Activated naive CD8-positive, alpha-beta T cell treated with anti-CD3 and anti-CD28 coated beads, Interleukin-2, amount 50 U/mL, for 16 hours (primary cell): ENCODE results near the gene TCAP.

Source experiments
- DNase-seq: peaks from one replicate; pipeline ENCODE4 v3.0.0-alpha.2; 2020; ENCODE audit warnings: low read depth, low spot score

The TCAP gene

DNA sequence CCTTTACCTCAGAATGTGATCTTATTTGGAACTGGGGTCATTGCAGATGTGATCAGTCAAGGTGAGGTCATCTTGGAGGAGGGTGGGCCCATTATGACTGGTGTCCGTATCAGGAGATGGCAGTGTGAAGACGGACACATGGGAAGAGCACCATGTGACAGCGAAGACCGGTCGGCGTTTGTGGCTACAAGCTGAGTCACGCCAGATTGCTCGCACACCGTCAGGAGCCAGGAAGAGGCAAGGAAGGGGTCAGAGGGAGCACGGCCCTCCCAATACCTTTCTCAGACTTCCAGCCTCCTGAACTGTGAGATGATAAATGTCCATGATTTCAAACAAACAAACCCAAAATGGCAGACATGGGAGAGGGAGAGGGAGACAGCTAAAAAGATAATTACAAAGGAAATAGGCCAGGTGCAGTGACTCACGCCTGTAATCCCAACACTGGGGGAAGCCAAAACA is 15.0 kb upstream of the TCAP start:
- DNase-seq: no peak

DNA sequence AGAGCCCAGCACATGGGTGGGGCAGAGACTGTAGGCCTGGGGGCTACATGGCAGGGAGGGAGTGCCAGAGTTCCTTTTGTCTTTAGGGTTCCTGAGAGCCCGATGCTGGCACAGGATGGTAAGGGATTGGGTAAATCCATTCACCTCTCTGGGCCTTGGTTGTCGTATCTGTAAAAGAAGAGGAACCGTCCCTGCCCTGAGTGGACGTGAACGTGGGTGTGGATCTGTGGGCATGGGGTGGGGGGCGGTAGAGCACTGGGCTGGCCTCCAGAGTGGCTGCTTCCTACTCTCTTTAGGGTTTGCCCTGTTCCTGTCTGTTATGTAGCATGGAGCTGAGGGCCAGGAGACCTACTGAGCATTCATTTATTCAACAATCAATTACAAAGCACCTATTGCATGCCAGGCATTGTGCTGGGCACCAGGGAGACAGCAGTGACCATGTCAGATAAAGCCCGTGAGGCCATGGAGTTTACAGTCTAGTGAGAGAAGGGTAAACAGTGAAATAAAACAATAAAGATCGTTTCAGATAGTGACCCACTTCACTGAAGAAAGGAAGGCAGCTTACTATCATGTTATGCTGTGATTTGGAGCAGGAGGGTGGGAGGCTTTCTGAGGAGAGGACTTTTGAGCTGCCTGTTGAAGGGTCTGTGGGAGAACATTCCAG is 13.1 kb upstream of the TCAP start:
- DNase-seq: no peak

GRCh38 chr17:39652587-39653315 is 12.4 kb upstream of the TCAP start:
- no peak for DNase-seq

- DNase-seq: no peak
Measured at GRCh38 chr17:39653316-39653661, 11.9 kb upstream of the TCAP start.

DNA sequence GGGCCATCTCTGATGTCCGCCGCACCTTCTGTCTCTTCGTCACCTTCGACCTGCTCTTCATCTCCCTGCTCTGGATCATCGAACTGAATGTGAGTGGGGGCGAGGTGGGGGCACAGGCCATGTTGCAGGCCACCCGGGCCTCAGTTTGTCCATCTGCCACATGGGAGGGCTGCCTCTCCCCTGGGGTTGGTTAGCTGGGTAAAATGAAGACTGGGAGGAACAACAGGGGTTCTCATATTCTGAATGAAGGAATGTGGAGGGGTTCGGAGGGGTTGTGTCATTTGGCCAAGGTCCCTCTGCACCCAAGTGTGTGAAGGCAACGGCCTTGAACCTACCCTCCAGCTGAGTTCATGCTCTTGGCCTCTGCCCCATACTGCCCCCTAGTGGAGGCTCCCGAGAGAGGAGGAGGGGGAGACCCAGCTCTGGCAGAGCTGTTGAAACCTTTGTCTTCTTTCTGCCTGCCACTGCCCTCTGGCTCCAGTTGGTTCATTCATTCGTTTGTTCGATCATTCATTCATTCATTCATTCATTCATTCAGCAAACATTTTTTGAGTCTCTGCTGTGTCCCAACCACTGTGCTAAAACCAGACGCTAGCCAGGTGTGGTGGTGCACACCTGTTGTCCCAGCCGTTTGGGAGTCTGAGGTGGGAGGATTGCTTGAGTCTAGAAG is 11.4 kb upstream of the TCAP start:
- peak; percentile 48 for DNase-seq

DNA sequence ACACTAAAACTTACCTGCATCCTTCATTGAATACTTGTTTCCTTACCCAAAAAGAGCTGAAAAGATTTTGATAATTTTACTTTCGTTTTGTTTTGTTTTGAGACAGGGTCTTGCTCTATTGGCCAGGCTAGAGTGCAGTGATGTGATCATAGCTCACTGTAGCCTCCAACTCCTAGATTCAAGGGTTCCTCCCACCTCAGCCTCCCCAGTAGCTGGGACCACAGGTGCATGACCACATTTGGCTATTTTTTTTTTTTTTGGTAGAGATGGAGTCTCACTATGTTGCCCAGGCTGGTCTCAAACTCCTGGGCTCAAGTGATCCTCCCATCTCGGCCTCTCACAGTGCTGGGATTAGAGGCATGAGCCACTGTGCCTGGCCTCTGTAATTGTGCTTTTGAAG is 10.0 kb upstream of the TCAP start:
- no peak for DNase-seq

DNA sequence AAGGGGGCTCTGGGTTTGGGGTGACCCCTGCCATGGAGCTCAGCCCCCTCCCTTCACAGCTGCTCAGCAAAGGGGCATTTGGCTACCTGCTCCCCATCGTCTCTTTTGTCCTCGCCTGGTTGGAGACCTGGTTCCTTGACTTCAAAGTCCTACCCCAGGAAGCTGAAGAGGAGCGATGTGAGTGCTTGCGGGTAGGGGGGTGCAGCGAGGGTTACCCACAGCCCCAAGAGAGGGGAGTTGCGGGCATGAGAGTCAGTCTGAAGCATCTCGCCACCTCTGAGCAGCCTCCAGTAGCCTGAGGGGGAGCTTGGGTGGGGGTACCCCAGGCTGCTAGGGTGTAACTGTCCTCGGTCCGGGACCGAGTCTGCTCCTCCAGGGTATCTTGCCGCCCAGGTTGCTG is 6.8 kb upstream of the TCAP start:
- DNase-seq: no peak

DNA sequence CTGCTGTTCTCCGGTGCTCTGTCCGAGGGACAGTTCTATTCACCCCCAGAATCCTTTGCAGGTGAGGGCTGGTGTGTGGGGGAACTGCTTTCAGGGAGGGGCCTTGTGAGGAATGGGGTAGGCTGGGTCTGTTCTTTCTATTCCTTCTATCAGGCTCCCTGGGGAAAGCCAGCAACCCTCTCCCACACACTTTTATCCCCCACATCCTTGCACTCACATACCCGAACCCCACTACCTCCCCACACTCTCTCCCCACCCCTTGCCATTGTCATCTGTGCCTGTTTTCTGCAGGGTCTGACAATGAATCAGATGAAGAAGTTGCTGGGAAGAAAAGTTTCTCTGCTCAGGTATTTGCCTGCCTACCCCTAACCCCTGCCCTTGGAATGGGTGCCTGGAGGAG is 6.4 kb upstream of the TCAP start:
- DNase-seq: no peak

GRCh38 chr17:39659279-39660010 is 5.7 kb upstream of the TCAP start:
- no peak for DNase-seq

- DNase-seq: no peak
Measured at GRCh38 chr17:39660011-39660360, 5.2 kb upstream of the TCAP start.

DNA sequence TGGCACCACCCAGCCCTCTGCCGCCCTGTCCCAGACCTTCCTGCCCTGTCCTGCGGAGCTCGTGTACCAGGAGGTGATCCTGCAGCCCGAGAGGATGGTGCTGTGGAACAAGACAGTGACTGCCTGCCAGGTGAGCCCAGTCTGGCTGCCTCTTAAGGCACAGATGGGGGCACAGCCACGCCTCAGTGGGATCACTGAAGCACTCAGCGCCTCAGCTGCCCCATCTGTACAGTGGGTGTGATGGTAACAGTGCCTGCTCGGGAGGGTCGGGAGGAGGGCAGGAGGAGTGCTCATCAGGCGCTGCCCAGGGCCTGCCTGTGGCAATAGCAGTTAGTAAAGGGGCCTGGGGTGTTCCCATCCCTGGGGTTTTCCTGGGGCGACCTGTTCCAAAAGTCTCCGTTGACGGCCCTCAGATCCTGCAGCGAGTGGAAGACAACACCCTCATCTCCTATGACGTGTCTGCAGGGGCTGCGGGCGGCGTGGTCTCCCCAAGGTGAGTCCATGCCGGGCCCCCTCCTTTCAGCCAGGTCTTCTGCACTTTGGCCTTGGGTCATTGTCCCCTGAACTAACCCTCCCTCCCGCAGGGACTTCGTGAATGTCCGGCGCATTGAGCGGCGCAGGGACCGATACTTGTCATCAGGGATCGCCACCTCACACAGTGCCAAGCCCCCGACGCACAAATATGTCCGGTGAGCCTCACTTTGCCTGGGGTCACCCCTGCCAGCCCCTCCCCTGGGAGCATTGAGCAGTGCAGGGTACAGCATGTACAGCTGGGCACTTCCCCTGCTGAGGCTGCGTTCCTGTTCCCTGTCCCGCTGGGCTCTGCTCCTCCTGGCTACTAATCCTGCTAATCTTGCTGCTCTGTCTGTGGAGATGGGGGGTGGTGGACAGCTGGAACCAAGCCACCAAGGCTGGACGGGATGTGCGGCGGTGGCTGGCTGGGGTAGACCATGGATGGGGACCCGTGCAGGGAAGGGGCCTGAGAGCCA is 4.5 kb upstream of the TCAP start:
- DNase-seq: no peak

DNA sequence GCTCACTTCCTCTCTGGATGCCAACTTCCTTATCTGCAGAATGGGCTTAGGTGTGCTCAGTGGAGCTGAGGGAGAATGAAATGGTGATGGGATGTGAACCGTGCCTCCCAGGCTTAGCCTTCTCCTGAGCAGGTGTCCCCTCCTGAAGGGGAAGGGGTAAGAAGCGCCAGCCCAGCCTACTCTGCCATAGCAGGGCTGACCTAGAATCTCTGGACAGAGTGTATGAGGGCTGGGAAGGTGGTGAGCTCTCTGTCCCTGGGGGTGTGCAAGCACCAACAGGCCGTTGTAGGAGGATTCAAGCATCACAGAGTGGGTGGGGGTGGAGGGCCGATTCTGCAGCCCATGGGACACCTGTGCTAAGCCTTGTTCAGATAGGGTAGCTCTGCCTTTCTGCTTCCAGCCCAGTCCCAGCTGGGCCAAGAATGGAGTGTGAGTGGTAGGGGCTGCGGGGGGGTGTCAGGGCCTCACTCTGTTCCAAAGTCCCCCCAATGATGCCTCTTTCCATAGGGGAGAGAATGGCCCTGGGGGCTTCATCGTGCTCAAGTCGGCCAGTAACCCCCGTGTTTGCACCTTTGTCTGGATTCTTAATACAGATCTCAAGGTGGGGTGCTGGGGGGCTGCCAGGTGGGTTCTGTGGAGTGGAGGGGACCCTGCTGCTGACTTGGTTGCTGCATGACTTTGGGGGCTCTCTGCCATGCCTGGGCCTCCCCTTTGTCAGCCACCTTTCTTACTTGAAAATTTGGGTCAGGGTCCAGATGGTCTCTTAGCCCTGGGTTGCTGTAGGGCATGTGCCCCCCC is 3.2 kb upstream of the TCAP start:
- no peak for DNase-seq

GRCh38 chr17:39662551-39663339 is 2.4 kb upstream of the TCAP start:
- DNase-seq: no peak

- no peak for DNase-seq
Measured at GRCh38 chr17:39663340-39663687, 1.8 kb upstream of the TCAP start.

- no peak for DNase-seq
Measured at GRCh38 chr17:39663688-39664580, 1.2 kb upstream of the TCAP start.

DNA sequence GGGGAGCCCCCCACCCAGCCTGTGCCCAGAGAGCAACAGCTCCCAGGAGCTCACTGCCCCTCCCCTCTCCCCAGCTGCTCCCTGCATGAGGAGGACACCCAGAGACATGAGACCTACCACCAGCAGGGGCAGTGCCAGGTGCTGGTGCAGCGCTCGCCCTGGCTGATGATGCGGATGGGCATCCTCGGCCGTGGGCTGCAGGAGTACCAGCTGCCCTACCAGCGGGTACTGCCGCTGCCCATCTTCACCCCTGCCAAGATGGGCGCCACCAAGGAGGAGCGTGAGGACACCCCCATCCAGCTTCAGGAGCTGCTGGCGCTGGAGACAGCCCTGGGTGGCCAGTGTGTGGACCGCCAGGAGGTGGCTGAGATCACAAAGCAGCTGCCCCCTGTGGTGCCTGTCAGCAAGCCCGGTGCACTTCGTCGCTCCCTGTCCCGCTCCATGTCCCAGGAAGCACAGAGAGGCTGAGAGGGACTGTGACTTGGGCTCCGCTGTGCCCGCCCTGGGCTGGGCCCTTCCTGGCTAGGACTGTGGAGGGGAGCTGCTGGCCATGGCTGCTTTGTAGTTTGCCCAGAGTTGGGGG is 584 bp downstream of the TCAP start:
- DNase-seq: no peak

GRCh38 chr17:39666231-39666600 is 1.1 kb downstream of the TCAP start:
- DNase-seq: no peak

GRCh38 chr17:39666601-39667261 is 1.6 kb downstream of the TCAP start:
- DNase-seq: no peak
